ENCODE results near the gene TUT4.

The TUT4 gene

GRCh38 chr1:52402860-52403240 lies 150.0 kb downstream of the TUT4 start:
- DNase-seq (ENCODE audit: low spot score): no peak

GRCh38 chr1:52400131-52400530 lies 152.8 kb downstream of the TUT4 start:
- DNase-seq (ENCODE audit: low spot score): no peak

GRCh38 chr1:52399629-52400028 lies 153.3 kb downstream of the TUT4 start:
- DNase-seq (ENCODE audit: low spot score): no peak

- no peak for DNase-seq (ENCODE audit: low spot score)
These were observed 159.7 kb downstream of the TUT4 start for GRCh38 chr1:52393174-52393573.

- DNase-seq (ENCODE audit: low spot score): no peak
These were observed 166.4 kb downstream of the TUT4 start for GRCh38 chr1:52386458-52386857.

GRCh38 chr1:52385376-52385775 lies 167.5 kb downstream of the TUT4 start:
- DNase-seq (ENCODE audit: low spot score): no peak

All from hematopoietic multipotent progenitor cell treated with erythropoietin and hydrocortisone succinate and interleukin-3 and kit ligand, for 15 days (in vitro differentiated cells).